GM18867 (cell line): ENCODE measurements around the gene NUTF2.
"Not testable (repeated sequence)": the region's sequence is repeated elsewhere in the genome, so short reads cannot be mapped to it uniquely, and the experiment has no call there.

Experiments
- ATAC-seq: cut with Tn5 transposase; IDR thresholded peaks from one replicate; pipeline ENCODE4 v1.9.1; 2021; ENCODE audit warnings: mild to moderate bottlenecking, moderate library complexity; ENCODE audit not compliant: unreplicated experiment

The NUTF2 gene

DNA sequence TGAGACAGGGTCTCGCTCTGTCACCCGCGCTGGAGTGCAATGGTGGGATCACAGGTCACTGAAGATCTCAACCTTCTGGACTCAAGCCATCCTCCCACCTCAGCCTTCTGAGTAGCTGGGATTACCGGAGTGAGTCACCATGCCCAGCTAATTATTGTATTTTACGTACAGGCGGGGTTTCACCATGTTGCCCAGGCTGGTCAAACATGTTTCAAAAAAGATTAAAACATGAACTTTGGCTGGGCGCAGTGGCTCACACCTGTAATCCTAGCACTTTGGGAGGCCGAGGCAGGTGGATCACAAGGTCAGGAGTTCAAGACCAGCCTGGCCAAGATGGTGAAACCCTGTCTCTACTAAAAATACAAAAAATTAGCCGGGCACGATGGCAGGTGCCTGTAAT, 9.5 kb upstream of the NUTF2 start:
- not testable (repeated sequence) for ATAC-seq

GRCh38 chr16:67837811-67838210, 8.9 kb upstream of the NUTF2 start:
- no peak for ATAC-seq

DNA sequence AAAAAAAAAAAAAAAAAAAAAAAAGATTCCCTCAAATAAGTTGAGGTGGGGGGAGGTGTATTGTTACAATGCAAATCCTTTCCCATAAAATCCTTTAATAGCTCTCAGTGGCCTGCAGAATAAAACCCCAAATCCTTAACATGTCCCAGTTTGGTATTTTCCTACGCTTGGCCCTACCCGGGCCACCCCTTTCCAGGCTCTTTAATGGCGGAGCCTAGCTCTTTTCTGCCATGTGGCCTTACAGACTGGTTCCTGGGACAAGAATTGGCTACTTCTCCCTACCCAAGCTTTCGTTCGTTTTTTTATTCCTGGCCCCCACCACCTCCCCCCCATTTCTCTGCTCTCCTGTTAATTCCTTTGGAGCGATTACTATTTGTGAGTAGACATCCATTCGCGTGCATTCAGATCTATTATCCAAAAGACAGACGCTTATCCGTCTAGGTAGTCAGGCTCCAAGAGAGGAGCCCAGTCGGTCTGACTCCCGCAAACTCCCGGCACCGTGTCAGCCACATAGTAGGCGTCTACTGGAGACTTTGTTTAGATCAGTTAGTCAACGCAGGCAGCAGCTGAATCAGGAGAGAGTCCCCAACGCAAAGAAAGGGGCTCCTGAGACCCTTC, 5.4 kb upstream of the NUTF2 start:
- no peak for ATAC-seq

- peak; percentile 45 for ATAC-seq
Observed at GRCh38 chr16:67841816-67842508, 4.8 kb upstream of the NUTF2 start, which contains the start of gene THAP11. THAP11 (plus strand) TSS chr16:67842320; CDS start chr16:67842555, 235 bp downstream.

DNA sequence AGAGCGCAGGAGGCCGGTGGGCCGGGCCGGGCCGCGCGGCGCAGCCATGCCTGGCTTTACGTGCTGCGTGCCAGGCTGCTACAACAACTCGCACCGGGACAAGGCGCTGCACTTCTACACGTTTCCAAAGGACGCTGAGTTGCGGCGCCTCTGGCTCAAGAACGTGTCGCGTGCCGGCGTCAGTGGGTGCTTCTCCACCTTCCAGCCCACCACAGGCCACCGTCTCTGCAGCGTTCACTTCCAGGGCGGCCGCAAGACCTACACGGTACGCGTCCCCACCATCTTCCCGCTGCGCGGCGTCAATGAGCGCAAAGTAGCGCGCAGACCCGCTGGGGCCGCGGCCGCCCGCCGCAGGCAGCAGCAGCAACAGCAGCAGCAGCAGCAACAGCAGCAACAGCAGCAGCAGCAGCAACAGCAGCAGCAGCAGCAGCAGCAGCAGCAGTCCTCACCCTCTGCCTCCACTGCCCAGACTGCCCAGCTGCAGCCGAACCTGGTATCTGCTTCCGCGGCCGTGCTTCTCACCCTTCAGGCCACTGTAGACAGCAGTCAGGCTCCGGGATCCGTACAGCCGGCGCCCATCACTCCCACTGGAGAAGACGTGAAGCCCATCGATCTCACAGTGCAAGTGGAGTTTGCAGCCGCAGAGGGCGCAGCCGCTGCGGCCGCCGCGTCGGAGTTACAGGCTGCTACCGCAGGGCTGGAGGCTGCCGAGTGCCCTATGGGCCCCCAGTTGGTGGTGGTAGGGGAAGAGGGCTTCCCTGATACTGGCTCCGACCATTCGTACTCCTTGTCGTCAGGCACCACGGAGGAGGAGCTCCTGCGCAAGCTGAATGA, 4.0 kb upstream of the NUTF2 start:
- peak; percentile 4 for ATAC-seq

GRCh38 chr16:67843343-67843765, 3.4 kb upstream of the NUTF2 start:
- ATAC-seq = no peak

DNA sequence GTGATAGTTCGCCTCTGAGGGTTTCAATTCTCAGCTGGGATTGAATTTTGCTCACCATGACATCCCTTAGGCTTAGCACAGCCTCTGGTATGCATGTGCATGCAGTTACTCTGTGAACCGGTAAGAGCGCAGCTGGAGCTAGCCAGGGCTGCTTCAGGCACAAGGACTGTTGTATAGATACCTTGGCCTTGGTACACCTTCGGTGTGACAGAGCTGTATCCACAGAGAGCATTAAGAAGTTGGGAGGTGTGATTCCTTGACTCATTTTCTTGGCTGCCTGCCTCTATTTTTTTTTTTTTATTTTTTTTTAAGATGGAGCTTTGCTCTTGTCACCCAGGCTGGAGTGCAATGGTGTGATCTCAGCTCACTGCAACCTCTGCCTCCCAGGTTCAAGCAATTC, 2.2 kb upstream of the NUTF2 start:
- no peak for ATAC-seq

GRCh38 chr16:67845291-67846062, 1.3 kb upstream of the NUTF2 start:
- ATAC-seq = no peak

DNA sequence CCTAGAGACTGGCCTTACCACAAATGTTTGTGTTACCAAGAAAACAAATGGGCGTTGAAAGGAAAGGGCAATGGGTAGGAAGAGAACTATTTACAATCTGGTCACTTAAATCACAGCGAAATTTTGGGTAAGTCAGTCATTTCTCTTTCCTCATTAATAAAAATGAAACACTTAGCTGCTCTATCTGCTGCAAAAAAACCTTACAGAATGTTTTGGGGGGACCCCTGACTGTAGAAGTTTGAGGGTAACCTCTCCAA, 742 bp upstream of the NUTF2 start:
- ATAC-seq = no peak

DNA sequence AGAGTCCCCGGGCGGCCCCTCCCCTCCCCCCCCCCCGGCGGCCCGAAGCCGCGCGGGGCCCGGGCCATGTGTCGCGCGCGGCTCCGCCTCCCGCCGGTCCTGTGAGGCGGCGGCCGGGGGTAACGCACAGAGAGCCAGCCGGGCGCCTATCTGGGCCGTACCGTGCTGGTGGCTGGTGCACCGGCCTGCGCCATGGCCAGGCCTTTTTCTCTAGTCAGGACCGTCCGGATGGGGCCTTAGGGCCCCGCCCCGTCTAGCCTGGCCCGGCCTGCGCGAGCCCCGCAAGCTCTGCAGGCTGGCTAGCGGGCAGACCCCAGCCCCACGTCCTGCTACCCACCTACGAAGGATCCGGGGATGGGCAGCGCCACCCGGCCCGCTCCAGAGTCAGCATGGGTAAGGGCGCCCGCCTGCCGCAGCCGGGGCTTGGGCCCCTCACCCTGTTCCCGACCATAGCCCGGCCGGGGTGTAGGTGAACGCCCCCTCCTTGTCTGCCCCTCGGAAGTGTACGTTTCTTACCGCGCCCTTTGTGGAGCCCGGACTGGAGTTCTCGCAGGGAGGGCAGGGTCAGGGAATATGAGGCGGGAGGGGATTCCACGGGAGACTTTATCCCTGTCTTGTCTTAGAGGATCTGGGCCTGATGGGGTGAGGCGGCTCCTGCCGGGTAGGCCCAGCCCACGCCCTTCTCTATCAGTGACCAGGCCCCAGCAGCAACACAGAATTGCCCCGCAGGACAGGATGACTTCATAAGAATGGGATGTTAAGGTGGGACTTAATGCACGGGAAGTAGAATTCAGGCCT, 530 bp downstream of the NUTF2 start, which contains the start of gene CENPT:
Gene CENPT (minus strand): TSS at position 630 of the 798 bp plus-strand sequence. CDS start 13,834 bp downstream, outside the sequence.
- peak; percentile 39 for ATAC-seq

DNA sequence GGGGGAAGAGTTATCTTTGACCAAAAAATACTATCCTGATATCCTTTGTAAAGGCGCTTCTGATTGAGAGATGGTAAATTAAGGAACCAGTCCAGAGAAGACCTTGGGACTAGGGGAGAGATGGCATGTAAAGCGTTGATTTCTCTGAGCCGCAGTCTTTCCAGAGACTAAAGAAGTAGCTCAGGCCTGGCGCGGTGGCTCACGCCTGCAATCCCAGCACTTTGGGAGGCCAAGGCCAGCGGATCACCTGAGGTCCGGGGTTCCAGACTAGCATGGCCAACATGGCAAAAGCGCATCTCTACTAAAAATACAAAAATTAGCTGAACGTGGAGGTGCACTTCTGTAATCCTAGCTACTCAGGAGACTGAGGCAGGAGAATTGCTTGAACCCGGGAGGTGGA, 1.4 kb downstream of the NUTF2 start:
- ATAC-seq = no peak

DNA sequence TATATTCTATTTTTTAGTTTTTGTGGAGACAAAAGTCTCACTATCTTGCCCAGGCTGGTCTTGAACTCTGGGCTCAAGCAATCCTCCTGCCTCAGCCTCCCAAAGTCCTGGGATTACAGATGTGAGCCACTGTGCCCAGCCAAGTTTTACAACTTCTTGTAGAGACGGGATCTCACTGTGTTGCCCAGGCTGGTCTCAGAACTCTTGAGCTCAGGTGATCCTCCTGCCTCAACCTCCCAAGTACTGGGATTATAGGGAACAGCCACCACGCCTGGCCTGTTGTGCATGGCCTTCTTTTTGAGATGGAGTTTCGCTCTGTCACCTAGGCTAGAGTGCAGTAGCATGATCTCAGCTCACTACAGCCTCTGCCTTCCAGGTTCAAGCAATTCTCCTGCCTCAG, 6.9 kb downstream of the NUTF2 start:
- ATAC-seq = no peak

DNA sequence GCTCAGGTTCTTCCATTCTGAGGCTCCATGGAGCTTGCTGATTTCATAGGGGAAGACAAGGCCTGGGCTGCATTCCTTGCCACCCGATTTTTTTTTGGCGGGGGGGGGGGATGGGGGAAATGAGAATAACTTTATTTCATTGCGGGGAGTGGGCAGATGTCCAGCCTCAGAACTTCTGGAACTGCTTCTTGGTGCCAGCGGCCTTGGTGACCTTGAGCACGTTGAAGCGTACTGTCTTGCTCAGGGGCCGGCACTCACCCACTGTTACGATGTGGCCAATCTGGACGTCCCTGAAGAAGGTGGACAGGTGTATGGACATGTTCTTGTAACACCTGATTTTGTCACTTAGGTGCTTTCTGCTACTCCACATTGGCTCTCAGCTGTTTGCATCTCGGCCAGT, 9.1 kb downstream of the NUTF2 start:
- no peak for ATAC-seq

DNA sequence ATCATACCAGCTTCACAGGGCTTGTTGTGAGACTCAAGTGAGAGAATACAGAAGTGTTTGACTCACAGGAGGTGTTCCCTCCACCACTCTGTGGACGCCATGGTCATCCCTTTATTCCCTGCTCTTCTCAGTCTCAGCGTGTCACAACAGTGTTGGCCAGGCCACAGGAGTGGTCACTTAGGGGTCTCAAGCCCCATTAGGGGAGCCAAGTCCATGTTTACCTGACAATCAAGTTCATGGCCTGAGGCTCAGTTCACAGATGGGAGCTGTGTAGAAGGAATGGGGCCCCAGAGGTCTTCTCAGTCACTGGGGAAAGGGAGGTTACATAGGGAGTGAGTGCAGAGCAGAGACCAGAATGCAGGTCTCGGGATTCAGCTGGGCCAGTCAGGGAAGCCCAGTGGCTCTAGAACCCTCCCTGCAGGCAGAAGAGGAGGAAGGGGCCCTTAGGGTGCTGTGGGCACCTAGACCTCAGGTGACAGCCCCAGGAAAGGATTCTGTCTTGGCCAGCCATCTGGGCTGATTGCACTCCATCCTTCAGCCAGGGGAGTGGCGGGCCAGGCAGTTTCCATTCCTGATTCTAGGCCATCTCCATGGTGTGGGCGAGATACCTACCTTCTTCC, 10.3 kb downstream of the NUTF2 start:
- ATAC-seq = no peak

GRCh38 chr16:67857547-67858233, 11.0 kb downstream of the NUTF2 start:
- no peak for ATAC-seq

- no peak for ATAC-seq
Observed at GRCh38 chr16:67858500-67858899, 11.8 kb downstream of the NUTF2 start.

GRCh38 chr16:67860589-67861398, 14.1 kb downstream of the NUTF2 start:
- no peak for ATAC-seq

GRCh38 chr16:67861877-67862276, 15.1 kb downstream of the NUTF2 start:
- ATAC-seq = no peak
